ENCODE results near the gene FOXL1. TPM values are rescaled to one million over a fixed set of nuclear protein-coding genes. Genes with fewer than 3 reads are reported as not detected.
A peak's percentile ranks its signal among the peaks of the same experiment; 100 is the strongest.

Gene FOXL1
- total RNA-seq, 1 donor from 2014 or later: 0.67 TPM

DNA sequence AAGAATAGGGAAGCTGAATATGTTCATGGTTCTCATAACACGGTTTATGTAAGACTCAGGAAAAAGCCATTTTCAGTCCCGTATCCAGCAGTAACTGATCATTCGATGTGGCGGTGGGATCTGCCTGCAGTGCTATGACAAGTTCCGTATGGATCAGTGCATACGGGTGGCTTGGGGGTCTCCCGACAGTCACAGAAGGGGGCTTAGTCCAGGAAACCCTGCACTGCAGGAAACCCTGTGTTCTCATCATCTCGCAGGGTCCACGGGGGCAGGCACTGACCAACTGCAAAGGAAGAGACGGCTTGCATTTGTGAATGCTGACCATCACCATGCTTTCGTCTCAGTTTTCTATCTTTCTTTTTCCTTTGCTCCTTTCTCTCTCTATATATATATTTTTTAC lies 31.1 kb upstream of the FOXL1 start:
- DNase-seq (ENCODE audit: low read depth): no peak

DNA sequence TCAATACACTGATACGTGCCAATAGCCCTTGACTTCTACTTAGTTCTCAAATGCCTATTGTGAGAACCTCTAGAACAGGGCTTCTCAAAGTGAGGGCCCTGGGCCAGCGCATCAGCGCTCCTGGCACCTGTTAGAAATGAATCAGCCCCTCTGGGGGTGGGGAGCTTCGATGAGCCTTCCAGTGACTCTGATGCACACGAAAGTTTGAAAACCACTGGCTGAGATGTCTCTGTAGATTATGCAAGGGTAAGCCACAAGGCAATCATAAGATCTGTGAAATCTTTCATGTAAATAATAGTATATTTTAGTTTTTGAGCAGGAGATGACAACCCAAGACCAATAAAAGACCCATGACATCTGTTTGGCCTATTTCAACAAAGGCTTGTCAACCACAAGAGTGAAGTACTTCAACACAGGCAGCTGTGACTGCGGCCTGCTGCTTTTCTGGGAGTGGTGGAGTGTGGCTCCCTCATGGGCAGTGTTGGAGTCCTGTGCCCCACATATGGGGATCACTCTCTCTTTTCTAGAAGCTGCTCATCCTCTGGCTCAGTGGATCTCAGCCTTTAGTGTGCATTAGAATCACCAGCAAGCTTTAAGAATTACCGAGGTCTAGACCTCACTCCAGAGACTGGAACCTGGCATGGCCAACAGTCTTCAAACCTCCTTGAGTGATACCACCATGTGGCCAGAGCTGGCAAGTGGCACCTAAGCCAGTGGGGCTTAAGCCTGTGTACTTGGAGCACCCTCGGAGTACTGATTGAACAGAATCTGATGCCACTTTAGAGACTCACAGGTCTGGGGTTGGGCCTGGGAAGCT lies 29.1 kb upstream of the FOXL1 start:
- peak; percentile 84 for DNase-seq (ENCODE audit: low read depth)

DNA sequence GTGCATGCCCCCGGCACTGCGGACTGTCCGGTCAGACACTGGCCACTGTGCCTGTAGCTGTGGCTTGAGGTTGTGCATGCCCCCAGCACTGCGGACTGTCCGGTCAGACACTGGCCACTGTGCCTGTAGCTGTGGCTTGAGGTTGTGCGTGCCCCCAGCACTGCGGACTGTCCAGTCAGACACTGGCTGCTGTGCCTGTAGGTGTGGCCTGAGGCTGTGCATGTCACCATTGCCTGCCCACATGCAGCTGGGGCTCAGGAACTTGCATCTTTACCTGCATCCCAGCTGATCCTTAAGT lies 28.5 kb upstream of the FOXL1 start:
- DNase-seq (ENCODE audit: low read depth): no peak

DNA sequence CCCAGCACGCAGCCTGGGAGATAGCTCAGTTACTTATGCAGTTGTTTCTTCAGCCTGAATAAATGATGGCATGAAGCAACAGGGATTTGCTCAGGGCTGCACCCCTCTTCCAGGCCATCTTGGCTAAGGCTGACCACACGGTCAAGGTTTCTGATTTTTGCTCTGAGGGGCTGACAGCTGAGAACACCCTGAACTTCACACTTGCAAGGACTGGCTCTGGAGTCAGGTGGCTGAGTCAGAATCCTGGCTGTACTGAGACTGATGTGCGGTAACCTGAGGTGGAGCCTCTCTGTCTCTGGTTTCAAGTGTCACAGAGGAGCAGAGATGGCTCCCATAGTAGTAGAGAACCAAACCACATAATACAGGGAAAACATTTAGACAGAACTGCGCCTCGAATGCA lies 28.1 kb upstream of the FOXL1 start:
- peak; percentile 49 for DNase-seq (ENCODE audit: low read depth)

DNA sequence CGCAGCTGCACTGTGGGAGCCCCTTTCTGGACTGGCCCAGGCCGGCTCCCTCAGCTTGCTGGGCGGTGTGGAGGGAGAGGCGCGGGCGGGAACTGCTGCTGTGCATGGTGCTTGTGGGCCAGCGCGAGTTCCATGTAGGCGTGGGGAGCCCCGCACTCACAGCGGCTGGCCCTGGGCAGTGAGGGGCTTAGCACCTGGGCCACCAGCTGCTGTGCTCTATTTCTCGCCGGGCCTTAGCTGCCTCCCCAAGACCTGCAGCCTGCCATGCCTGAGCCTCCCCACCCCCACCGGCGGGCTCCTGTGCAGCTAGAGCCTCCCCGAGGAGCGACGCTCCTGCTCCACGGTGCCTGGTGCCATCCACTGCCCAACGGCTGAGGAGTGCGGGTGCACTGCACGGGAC lies 25.0 kb upstream of the FOXL1 start:
- DNase-seq (ENCODE audit: low read depth): no peak

DNA sequence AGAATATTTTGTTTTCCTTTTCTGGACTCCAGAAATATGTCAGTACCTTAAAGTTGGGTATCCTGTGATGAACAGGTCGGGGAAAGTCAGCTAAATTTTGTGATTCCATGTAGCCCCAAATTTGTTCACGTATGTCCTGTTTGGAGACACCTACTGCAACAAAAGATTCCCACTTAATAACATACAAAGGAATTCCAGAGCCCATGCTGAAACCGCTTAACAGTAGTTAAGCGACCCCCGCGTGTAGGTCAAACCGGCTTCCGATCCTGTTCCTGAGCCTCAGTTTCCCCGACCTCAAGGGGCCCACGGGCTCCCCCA lies 23.8 kb upstream of the FOXL1 start:
- DNase-seq (ENCODE audit: low read depth): no peak

DNA sequence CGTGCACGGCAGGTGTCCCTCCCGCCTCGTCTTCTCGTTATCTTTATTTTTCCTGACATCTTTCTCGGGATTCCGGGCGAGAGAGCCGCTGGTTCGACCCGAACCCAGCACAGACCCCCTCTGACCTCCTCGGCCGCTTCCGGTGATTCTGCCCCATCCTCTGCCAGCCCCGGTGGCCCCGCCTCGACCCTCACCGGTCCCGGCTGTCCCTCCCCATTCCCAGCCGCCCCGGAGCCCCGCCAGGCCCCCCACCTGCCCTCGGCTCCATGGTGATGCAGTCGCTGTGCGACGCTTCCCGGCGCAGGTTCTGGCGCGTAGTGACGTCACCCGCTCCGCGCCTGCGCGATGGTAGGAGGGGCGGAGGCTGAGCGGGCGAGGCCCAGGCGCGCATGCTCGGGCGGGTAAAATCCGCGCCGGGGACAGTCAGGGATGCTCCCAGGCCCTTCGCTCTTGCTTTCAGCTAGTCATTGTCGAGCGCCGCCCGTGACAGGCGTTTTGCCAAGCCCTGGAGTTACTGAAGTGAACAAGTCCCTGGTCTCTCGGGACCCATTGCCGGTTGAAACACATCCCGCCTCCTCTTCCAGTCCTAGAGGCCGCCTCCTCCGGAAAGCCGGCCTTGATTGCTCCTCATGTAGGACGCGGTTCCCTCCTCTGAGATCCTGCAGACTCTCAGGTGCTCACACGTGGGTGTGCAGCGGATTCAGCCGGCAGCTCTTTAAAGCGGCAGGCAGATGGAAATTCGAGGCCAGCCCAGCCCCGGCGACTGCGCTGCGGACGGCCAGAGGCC lies 23.2 kb upstream of the FOXL1 start, which contains the start of gene MTHFSD:
Gene MTHFSD, minus strand, starts transcription at position 319 of the 787 bp plus-strand sequence. Its CDS starts 51 bp downstream, at position 268.
- DNase-seq (ENCODE audit: low read depth): peak; percentile 93

DNA sequence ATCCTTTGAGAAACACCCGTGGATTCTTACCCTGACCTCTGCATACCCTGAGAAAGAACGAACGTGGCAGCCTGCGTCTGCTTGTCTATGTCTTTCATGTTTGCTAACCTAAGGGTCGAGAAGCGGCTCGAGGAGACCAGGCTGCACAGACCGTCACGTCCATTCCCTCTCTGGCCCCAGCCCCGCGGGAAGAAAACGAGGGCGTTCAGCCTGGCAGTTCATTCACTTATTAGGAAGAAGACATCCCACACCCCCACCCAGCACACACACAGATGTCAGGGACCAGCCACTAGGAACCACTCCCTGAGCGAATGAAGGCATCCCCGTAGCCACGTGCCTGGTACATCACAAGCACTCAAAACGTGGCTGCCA lies 22.7 kb upstream of the FOXL1 start:
- no peak for DNase-seq (ENCODE audit: low read depth)

DNA sequence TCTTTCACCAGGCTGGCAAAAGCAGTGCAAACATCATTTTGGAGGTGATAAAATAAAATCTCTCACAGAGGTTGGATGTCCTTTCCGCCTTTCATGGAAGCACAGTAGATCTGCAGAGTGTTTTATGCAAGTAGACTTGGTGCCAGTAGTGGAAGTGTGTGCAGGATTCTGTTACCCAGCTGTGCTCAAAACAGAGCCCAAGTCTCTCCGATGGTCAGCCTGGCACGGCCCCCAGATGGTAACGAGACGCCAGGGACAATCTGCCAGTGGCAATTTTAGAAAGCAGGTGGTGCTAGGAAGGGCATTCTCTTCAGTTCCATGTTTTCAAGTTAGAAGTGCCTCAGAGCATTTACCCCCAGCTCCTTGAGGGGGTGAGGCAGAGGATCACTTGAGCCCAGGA lies 21.8 kb upstream of the FOXL1 start:
- DNase-seq (ENCODE audit: low read depth): peak; percentile 89

DNA sequence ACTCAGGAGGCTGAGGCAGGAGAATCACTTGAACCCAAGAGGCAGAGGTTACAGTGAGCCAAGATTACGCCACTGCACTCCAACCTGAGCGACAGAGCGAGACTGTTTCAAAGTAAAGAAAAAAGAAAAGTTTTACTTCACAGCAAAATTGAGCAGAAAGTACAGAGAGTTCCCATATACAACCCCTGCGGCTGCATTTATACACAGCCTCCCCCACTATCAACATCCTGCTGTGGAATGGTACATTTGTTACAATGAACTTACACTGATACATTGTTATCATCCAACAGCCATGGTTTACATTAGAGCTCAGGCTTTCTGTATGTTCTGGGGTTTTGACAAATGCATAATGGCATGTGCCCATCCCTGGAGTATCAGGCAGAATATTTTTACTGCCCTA lies 20.8 kb upstream of the FOXL1 start:
- no peak for DNase-seq (ENCODE audit: low read depth)

DNA sequence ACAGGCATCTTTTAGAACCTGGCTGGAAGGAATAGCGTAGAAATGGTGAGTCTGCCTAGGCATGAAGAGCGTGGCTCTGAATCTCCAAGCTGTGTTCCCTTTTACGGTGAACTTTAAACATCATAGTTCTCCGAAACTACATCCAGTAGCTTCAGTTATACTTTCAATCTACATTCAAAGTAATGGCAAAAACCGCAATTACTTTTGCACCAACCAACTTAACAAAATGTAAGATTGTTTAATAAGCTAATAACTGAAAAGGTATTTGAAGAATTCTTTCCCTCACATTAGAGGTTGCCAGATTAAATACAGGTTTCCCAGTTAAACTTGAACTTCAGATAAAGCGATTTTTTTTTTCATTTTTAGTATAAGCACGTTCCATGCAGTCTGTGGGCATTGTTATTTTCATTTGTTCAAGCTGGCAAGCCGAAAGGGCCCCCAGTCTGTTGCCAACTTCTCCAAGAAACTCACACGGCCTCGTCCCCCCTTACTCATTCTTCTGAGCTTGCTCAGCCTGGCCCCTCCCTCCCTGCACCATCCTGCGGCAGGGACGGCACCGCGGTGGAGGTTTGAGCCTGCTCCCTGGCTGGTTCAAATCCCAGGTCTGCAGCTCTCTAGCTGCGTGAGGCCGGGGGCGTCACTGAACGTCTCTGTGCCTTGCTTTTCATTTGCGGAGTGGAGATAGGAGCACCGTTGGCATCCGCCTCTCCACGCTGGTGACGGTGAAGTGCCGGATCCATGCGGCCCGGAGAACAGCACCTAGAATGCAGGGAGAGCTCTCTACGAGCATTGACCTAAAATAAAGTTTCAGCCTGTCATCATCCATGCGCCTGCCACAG lies 19.8 kb upstream of the FOXL1 start:
- no peak for DNase-seq (ENCODE audit: low read depth)

DNA sequence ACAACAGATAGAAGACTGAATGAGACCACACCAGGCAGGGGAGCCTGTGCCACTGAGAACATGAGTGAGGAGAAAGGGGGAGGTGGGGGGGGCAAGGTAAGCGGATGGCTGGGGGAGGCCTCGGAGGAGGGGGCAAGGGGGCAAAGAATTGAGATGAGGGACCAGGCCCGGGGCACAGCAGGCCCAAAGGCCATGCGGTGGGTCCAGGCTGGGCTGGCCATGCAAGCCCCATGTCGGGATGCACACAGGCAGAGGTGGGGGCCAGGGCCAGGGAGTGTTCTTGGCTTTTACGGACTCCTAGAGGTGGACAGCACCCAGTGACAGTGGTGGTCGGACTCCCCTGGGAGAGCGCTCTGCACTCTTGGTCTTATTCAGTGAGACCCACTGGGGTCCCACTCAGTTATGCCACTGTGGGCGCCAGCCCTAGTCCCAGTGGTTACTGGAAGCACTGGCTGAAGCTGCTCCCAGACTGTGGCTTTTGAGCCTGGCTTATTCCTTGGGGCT lies 18.5 kb upstream of the FOXL1 start:
- no peak for DNase-seq (ENCODE audit: low read depth)

DNA sequence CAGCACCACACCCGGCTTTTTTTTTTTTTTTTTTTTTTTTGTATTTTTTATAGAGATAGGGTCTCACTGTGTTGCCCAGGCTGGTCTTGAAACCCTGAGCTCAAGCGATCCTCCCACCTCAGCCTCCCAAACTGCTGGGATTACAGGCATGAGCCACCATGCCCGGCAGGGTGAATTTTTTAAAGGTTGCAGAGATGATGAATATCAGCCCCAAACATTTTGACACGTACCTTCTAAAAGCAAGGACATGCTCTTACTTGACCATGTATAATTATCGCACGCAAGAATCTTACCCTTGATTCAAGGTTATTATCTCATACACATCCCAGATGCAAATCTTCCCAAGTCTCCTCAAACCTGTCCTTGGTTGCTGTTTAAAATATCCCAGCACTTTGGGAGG lies 16.0 kb upstream of the FOXL1 start:
- no peak for DNase-seq (ENCODE audit: low read depth)

DNA sequence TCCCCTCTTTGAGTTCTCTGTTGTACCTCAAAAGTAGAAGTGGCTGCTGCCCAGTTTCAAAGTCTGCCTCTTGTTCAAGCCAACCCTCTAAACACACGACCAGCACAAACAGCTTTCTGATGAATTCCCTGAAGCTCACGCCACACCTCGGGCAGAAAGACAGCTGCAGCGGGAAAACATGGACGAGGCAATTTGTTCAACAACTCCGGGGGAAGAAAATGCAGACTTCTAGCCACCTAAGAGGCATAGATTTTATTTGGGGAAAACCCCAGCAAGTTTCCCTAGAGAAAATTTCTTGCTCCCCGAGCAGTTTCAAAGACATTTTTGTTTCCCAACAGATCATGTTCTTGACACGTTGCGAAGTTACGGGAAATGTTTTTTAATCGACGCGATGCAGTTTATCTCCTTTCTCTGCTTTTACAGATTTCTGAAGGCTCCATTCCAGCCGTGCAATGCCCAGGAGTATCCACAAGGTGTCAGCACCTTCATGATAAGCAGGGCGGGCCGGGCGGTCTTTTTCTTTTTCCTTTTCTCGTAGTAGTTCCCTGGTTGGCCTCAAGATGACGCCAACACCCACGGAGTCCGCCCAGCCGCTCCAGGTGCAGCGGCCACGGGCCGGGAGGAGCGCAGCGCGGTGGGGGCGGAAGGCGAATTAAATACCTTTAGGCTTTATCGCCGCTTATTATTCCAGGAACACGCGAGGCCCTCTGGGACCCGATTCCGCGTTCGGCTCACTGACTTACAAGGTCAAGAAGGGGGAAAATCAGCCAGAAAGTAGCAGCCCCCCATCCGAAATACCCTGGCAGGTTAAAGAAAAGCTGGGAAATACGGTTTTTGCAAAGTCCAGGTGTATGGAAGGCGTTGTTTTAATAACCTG lies 14.6 kb upstream of the FOXL1 start:
- DNase-seq (ENCODE audit: low read depth): peak; percentile 92

DNA sequence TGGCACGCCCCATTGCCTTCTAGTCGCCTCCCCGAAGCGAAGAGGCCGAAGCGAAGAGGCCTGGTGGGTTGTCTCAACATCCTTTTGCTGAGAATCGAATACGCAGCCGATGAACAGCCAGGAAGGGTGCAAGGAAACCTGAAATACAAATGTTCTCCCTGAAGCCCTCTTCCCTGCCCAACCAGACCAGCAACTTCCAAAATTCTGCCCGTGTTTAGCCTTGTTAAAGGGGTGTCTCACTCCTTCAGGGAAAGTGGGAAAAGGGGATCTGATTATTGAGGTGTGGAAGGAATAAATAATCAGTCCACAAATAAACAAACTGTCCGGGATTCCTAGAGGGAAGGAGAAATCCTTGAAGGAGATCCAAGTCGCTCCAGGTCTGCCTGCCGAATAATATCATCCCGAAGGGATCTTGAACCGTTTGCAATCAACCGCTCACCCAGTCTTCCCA lies 13.1 kb upstream of the FOXL1 start:
- DNase-seq (ENCODE audit: low read depth): no peak

DNA sequence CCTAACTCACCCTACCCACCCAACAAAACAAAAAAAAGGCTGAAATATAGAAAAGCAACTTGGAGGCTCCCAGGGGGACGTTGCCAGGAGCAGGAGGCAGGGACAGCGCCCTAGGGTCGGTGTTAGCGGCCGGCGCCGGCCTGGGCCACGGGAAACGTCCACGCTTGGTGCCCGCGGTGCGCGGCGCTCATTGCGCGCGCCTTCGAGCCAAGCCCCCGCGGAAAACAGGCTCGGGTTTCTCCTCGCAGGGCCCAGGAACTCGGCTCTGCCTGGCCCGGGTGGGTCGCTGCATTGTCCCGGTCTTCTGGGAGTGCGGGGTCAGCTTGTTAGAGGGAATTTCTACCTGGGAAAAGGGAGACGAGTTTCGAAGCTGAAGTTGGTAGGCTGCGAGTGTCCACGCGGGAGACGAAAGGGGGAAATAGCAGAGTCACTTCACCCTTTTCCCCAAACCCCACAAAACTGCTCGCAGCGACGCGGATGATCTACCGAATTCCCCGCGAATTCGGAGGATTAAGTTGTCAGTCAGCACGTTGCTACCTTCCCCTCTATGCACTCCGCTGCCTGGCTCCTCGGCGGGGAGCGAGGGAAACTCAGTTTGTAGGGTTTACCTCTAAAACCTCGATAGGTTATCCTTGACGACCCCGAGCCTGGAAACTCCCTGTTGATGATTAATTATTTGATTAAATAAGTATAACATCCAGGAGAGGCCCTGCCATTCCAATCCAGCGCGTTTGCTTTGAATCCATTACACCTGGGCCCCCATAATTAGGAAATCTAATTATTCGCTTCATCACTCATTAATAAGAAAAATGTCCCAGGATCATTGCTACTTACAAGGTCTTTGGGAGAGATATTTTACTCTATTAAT lies 12.5 kb upstream of the FOXL1 start:
- no peak for DNase-seq (ENCODE audit: low read depth)

DNA sequence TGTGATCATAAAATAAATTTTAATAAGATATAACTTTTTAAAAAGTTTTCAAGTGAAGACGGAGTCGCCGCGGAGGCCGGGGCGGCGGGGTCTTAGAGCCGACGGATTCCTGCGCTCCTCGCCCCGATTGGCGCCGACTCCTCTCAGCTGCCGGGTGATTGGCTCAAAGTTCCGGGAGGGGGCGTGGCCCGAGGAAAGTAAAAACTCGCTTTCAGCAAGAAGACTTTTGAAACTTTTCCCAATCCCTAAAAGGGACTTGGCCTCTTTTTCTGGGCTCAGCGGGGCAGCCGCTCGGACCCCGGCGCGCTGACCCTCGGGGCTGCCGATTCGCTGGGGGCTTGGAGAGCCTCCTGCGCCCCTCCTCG lies 11.8 kb upstream of the FOXL1 start, which contains the start of gene FOXC2:
Gene FOXC2, plus strand, starts transcription at position 229 of the 365 bp plus-strand sequence. CDS start 507 bp downstream, outside the sequence.
- DNase-seq (ENCODE audit: low read depth): peak; percentile 96

DNA sequence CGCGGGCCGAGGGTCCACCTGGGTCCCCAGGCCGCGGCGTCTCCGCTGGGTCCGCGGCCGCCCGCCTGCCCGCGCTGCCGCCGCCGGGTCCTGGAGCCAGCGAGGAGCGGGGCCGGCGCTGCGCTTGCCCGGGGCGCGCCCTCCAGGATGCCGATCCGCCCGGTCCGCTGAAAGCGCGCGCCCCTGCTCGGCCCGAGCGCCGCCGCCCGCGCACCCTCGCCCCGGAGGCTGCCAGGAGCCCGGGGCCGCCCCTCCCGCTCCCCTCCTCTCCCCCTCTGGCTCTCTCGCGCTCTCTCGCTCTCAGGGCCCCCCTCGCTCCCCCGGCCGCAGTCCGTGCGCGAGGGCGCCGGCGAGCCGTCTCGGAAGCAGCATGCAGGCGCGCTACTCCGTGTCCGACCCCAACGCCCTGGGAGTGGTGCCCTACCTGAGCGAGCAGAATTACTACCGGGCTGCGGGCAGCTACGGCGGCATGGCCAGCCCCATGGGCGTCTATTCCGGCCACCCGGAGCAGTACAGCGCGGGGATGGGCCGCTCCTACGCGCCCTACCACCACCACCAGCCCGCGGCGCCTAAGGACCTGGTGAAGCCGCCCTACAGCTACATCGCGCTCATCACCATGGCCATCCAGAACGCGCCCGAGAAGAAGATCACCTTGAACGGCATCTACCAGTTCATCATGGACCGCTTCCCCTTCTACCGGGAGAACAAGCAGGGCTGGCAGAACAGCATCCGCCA lies 11.2 kb upstream of the FOXL1 start:
- peak; percentile 73 for DNase-seq (ENCODE audit: low read depth)

Data from myocyte (in vitro differentiated cells).